CD4-positive, alpha-beta T cell treated with Interferon alpha-2 for 1 hour (primary cell): ENCODE measurements around the gene NRG3.

Experiments
- DNase-seq, 2 donors: peaks; one replicate each; pipeline ENCODE4 v3.0.0-alpha.2; 2020 to 2022

NRG3 gene

DNA sequence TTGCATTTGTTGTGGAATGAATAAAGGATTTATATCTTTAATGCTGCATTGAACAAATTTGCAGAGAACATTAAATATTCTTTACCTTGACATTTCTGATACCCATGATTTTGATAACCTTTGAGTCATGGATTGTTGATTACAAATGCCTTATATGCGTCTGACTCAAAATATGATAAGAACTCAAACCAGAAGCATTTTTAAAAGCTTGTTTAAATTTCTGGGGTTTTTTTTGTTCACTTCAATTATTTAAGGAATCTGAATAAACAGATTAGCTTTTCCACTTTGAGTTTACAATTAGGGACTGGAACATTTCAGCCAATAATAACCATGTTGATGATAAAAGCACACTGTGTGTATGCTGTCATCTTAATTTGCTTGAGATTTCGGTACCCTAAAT lies 253.5 kb downstream of the NRG3 start:
- DNase-seq, result no peak

- no peak for DNase-seq
Measured at GRCh38 chr10:82136103-82136502, 261.1 kb downstream of the NRG3 start.

GRCh38 chr10:82144153-82144552 lies 269.2 kb downstream of the NRG3 start:
- no peak for DNase-seq

DNA sequence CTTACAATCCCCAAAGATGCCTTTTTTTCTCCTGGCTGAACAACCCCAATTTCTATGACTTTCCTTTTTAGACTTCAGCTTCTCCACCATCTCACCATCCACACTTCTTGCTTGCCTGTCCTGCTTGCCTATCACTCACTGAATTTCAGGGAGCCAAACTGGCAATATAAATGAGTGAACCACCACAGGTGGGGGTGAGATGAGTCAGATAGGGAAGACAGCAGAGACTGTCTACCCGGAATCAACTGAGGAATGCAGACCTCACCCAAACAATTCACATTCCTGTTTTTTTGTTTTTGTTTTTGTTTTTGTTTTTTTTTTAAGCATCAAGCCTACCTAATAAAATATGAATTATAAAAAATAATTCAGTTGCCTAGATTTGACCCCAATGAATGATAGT lies 273.8 kb downstream of the NRG3 start:
- DNase-seq, result no peak

GRCh38 chr10:82149674-82150073 lies 274.7 kb downstream of the NRG3 start:
- no peak for DNase-seq

GRCh38 chr10:82150123-82150900 lies 275.3 kb downstream of the NRG3 start:
- no peak for DNase-seq

DNA sequence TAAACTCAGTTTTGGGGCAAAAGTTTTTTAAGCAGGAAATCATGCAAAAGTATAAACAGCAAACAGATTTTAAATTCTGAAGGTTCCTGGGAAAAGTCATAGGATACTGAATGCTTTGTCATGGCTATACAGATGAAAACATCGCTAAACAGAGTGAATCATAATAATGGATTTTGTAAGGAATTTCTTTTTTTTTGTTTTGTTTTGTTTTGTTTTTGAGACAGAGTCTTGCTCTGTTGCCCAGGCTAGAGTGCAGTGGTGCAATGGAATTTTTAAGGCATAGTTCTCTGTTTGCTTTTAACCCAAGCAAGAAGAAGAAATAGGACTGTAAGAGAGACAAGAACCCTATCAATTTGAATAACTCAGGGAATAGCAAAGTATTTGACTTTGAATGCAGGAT lies 285.3 kb downstream of the NRG3 start:
- DNase-seq, result no peak

DNA sequence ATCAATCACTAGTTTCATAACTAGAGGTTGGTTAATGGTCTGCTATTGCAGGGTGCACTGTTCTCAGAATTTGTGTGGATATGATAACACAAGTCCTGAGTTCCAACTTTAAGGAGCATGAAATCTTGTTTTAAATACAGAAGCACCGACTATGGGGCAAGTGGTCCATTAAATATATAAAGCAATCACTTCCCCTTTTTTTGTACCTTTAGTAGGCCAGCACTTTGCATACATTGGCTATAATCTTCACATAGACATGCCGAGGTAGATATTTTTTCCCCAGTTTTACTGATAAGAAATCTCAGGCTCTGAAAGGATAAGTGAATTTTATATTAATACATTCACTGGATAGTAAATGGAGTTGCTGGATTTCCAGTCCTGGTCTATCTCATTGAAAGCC lies 286.3 kb downstream of the NRG3 start:
- DNase-seq, result no peak

GRCh38 chr10:82162549-82163195 lies 287.7 kb downstream of the NRG3 start:
- DNase-seq, result no peak

DNA sequence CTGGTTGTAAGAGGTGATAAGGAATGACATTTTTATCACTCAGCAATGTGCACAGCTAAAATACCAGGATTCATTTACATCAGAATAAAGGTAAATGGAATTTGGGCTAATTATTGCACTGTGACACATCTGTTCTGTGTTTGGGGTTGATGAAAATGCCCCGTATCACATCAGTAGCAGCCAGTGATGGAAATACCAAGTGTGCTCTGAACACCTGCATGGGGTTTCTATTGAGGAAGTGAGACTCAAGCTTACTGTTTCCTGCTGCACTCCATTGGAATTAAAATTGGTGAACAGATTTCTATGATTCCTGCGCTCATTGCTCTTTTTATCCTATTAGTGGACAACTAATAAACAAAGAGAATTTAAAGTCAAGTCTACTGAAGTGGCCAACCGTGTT lies 296.9 kb downstream of the NRG3 start:
- no peak for DNase-seq

DNA sequence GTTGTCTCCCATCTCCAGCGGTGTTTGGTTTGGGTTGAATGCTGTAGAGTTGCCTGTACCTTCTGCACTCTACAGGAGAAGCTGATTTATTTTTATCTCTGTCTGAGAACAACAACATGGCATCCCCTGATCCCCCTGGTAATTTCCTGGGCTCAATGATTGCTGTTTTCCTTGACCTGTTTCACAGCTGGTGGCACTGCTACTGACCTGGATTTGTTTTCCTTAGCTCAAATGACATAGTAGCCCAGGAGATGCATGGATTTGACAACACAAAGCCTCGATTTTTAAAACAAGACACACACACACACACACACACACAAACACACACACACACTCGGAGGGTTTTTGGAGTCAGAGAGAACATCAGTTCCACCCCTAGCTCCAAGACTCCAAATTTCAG lies 301.6 kb downstream of the NRG3 start:
- DNase-seq, result no peak

DNA sequence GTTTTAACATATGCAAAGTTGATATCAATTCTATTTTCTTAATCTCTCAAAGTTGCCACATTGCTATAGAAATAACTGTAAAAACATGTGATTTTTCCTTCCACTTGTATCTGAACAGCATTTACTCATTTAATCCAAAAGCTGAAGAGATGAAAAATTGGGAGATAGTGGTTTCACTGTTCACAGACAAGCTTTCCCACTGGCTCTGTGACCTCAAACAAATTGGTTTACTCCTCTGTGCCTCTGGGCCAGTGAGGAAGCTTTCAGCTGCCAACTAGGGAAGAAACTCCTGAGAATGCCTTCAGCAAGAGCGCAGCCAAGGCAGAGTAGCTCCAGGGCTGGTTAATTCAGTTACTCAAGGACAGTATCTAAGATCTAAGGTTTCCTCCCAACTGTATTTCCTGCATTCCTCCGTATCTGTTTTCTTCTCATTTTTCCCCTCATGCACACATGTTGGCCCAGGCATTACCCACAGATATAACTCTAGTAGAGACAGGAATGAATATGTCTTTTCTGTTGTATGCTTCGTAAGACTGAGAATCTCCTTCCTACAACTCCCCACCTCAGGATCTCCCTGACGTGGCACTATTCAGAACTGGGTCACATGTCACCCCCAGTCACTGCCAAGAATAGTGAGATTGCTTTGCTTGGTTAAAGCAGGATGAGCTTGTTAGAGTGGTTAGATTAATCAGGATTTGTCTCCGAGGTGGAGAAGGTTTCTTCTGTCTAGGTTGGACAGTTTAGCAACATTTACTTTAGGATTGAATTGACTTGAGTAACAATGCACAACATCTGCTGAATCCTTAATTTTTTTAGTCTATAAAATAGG lies 315.7 kb downstream of the NRG3 start:
- no peak for DNase-seq

GRCh38 chr10:82191653-82192052 lies 316.7 kb downstream of the NRG3 start:
- DNase-seq, result no peak

- no peak for DNase-seq
Measured at GRCh38 chr10:82192665-82193064, 317.7 kb downstream of the NRG3 start.

DNA sequence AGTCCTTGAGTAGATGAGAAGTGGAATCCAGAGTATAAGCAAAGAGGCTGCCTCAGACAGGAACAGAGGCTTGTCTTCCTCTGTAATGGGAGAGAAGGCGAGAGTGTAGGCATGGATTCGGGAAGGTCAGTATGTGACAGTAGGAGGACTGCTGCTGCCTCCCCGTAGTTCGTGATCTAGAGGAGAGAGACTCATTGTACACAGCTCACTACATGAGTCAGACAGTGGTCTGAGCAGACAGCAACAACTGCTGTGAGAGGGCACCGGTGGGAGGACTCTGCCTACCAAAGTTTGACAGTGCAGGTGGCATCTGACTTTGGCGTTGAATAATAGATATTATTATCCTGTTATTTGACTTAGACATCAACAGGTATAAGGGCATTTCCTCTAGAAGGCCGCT lies 319.4 kb downstream of the NRG3 start:
- DNase-seq, result no peak

- DNase-seq, result no peak
Measured at GRCh38 chr10:82206831-82207230, 331.8 kb downstream of the NRG3 start.

DNA sequence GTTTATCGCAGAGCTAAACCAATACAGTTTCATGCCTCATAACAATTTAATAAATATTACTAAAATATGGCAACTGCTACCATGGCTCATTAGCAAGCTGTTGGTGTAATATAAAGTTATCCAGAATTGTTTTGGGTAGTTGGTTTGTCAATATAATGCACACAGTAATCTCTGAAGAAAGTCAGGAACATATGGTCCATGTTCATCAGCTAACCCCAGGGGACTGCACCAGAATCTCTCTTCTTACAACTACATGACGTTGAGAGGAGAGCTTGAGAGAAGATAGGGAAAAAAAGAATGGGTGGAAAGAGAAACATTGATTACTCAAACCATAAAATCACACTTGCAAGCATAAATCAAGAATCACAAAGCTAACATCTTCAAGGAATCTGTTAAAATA lies 333.7 kb downstream of the NRG3 start:
- no peak for DNase-seq

DNA sequence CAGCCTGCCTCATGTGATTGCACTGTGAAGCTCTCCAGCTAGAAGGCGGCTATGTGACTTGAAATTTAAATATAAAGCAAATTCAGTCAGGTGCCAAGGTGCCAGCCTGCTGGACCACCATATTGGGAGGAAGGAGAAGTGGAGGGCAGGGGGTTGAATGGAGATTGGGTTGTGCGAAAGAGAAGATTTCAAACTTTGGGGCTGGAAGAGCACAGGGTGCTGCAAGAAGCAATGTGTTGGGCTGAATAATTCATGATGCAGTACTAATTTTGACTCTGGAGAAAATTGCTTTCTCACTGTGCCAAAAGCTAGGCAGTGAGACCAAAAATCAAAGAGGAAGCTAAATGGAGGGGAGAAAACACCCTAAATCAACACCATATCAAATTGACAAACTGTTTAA lies 335.3 kb downstream of the NRG3 start:
- DNase-seq, result no peak

DNA sequence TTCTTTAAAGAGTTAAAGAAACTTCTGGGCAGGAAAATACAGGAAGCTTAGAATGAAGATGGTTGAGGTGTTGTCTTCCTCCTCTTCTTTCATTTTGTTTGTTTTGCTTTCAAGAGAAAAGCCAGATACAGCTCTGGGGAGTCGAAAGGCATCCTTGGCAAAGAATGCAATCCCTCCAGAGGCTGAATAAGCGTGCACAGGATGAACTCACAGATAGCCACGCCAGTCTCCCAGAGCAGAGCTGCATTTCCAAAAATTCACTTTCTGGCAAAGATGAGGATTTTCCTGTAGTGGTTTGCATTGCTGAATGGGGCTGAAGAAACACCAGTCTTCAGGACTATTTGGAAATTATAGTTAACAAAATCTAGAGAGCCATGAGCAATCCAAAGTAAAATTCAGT lies 336.4 kb downstream of the NRG3 start:
- no peak for DNase-seq

DNA sequence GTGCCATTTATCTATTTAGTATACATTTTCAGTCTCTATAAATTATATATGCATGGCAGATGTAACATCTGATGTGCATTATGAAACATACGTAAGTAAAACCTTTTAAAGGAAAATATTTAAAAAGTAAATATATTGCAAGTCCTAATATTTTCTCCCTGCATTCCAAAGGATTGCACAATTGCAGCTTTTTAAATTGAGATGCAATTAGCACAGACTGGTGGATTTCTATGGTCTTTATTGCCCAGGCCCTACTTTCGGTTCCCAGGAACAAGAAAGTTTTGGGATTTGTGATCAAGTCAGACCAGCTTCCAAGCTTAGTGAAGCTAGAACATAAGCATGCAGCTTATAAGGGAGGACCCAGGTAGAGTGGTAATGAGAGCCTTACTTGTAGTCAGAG lies 337.8 kb downstream of the NRG3 start:
- no peak for DNase-seq

DNA sequence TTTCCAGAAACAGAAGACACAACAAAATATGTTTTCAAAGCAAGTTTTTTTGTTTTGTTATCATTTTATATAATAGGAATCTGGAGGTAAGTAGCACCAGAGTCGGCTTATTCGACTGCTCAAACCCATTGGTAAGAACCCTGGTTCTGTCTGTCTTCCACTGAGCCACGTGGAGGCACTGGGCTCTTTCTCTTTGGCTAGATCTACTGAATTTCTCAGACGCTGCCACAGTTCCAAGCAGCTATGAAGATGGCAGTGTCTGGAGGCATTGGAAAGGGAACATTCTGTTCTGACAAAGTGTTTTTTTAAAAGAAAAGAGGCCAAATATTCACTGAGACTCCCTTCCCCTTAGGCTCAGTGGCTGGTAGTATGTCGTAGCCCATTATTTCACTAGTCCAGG lies 338.8 kb downstream of the NRG3 start:
- DNase-seq, result no peak

- no peak for DNase-seq
Measured at GRCh38 chr10:82221056-82221455, 346.1 kb downstream of the NRG3 start.

DNA sequence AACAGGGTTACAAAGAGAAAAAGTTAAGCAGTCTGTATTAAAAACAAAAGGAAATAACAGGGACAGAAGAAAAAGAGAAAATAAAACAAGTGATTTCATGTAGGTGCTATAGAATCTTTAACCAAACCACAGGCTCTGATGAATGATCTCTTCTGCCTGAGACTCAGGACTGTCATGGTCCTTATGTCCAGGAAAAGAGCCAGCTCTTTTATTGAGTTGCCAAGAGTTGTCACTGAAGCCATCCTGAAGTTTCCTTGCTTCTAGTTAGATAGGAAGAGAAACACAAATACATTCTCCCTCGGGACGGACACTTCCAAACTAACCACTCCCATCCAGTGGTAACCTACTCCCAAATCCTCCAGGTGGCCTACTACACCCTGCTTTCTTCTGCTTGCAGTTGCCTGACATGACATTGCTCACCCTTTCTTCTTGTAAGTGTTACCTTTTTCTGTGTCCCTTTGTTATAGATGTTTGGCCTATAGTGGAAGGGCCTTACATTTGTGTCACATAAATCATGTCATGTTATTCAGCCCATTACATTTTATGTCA lies 346.7 kb downstream of the NRG3 start:
- DNase-seq, result no peak

GRCh38 chr10:82228701-82229100 lies 353.7 kb downstream of the NRG3 start:
- no peak for DNase-seq
